HG02943 (cell line): ENCODE data around the gene REC114.
"Not testable (repeated sequence)": the region's sequence is repeated elsewhere in the genome, so short reads cannot be mapped to it uniquely, and the experiment has no call there.

Source experiments
- ATAC-seq: cut with Tn5 transposase; IDR thresholded peaks from one replicate; pipeline ENCODE4 v1.9.1; 2021; ENCODE audit warnings: mild to moderate bottlenecking, low read depth, moderate library complexity; ENCODE audit not compliant: unreplicated experiment

Gene REC114

GRCh38 chr15:73454096-73454495 lies 11.1 kb downstream of the REC114 start:
- ATAC-seq: no peak

GRCh38 chr15:73455876-73456275 lies 12.9 kb downstream of the REC114 start:
- ATAC-seq: no peak

GRCh38 chr15:73457334-73457733 lies 14.4 kb downstream of the REC114 start:
- ATAC-seq: no peak

GRCh38 chr15:73460662-73461061 lies 17.7 kb downstream of the REC114 start:
- ATAC-seq: no peak

- no peak for ATAC-seq
Observed at GRCh38 chr15:73464602-73465001, 21.6 kb downstream of the REC114 start.

GRCh38 chr15:73467758-73468157 lies 24.8 kb downstream of the REC114 start:
- ATAC-seq: no peak

GRCh38 chr15:73474785-73475184 lies 31.8 kb downstream of the REC114 start:
- no peak for ATAC-seq

- no peak for ATAC-seq
Observed at GRCh38 chr15:73476704-73477216, 33.8 kb downstream of the REC114 start.

GRCh38 chr15:73480050-73480449 lies 37.1 kb downstream of the REC114 start:
- no peak for ATAC-seq

GRCh38 chr15:73482166-73482565 lies 39.2 kb downstream of the REC114 start:
- no peak for ATAC-seq

GRCh38 chr15:73483053-73483452 lies 40.1 kb downstream of the REC114 start:
- ATAC-seq: no peak

- no peak for ATAC-seq
Observed at GRCh38 chr15:73485372-73485771, 42.4 kb downstream of the REC114 start.

GRCh38 chr15:73485885-73486284 lies 42.9 kb downstream of the REC114 start:
- ATAC-seq: not testable (repeated sequence)

GRCh38 chr15:73488698-73489097 lies 45.7 kb downstream of the REC114 start:
- ATAC-seq: no peak

- no peak for ATAC-seq
Observed at GRCh38 chr15:73493922-73494321, 51.0 kb downstream of the REC114 start.

- ATAC-seq: no peak
Observed at GRCh38 chr15:73495181-73495580, 52.2 kb downstream of the REC114 start.

GRCh38 chr15:73500696-73501095 lies 57.7 kb downstream of the REC114 start:
- no peak for ATAC-seq

- ATAC-seq: no peak
Observed at GRCh38 chr15:73504885-73505284, 61.9 kb downstream of the REC114 start.

GRCh38 chr15:73515527-73515926 lies 72.6 kb downstream of the REC114 start:
- no peak for ATAC-seq

- no peak for ATAC-seq
Observed at GRCh38 chr15:73517566-73517965, 74.6 kb downstream of the REC114 start.

- no peak for ATAC-seq
Observed at GRCh38 chr15:73518180-73518862, 75.4 kb downstream of the REC114 start.

- ATAC-seq: no peak
Observed at GRCh38 chr15:73518876-73519733, 76.1 kb downstream of the REC114 start.
